MG63 (cell line): ENCODE results near the gene PNLIPRP2. TPM values are rescaled to one million over a fixed set of nuclear protein-coding genes. Genes with fewer than 3 reads are reported as not detected.

ENCODE experiments used
- DNase-seq: peaks from one replicate; pipeline ENCODE4 v3.0.0-alpha.2; 2020
- H3K27me3 ChIP-seq: fragments of 250-450 bp; sonication (Bioruptor Pico); 2 replicates; pipeline ENCODE4 v1.5.1; 2020; ENCODE audit warnings: mild to moderate bottlenecking, moderate library complexity
- H3K36me3 ChIP-seq: fragments of 250-450 bp; sonication (Bioruptor Pico); 2 replicates; pipeline ENCODE4 v1.5.1; 2020; ENCODE audit warnings: mild to moderate bottlenecking, moderate library complexity
- H3K4me3 ChIP-seq: fragments of 250-450 bp; sonication (Bioruptor Pico); 2 replicates; pipeline ENCODE4 v1.5.1; 2020; ENCODE audit warnings: mild to moderate bottlenecking, moderate library complexity
- H3K9me3 ChIP-seq: fragments of 250-450 bp; sonication (Bioruptor Pico); 2 replicates; pipeline ENCODE4 v1.5.1; 2020; ENCODE audit warnings: mild to moderate bottlenecking, moderate library complexity
- total RNA-seq: library from RNA; depleted of rRNA; stranded (reverse); fragments of >200 nt; shearing (Covaris generic); gene quantifications from 2 replicates; pipeline ENCODE4 v1.2.3, GENCODE V29; 2014; ENCODE audit warnings: low replicate concordance

PNLIPRP2 gene
- total RNA-seq, 1 experiment from 2014 or later: not detected

- no peaks in the 10 kb centered on the region for H3K9me3 ChIP-seq
- H3K27me3 ChIP-seq: no peaks in the 10 kb centered on the region
- H3K36me3 ChIP-seq: no peaks in the 10 kb centered on the region
- H3K4me3 ChIP-seq: no peak overlapping the region
- DNase-seq: no peak
These were observed 12.5 kb downstream of the PNLIPRP2 start for GRCh38 chr10:116633216-116633600.

DNA sequence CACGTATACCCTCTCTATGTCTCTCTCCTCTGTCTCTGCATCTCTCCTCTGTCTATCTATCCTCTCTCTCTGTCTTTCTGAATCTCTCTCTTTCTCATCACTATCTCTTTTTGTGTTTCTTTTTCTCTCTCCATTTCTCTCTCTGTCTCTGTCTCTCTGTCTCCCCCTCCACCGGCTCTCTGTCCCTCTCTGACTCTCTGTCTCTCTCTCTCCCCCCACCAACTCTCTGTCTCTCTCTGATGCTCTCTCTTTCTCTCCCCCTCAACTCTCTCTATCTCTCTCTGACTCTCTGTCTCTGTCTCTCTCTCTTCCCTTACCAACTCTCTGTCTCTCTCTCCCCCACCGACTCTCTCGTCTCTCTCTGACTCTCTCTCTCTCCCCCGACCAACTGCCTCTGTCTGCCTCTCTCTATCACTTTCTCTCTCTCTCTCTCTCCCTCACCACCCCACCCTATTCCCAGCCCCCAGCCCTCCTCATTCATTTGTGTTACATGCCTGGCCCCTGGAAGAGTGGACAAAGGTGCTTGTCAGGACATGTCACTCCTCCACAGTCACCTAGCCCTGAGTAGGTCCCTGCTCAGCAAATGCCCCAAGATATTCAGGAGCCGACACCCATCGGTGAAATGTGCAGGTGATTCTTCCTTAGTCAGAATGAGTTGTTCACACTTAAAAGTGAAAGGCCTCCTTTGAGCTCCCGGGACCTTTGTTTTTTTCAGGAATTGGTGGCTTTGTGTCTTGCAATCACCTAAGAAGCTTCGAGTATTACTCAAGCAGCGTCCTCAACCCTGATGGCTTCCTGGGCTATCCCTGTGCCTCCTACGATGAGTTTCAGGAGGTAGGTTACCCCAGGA, 13.6 kb downstream of the PNLIPRP2 start:
- H3K9me3 ChIP-seq: no peaks in the 10 kb centered on the region
- H3K27me3 ChIP-seq: no peaks in the 10 kb centered on the region
- no peaks in the 10 kb centered on the region for H3K36me3 ChIP-seq
- no peak for DNase-seq
- no peak overlapping the region for H3K4me3 ChIP-seq

DNA sequence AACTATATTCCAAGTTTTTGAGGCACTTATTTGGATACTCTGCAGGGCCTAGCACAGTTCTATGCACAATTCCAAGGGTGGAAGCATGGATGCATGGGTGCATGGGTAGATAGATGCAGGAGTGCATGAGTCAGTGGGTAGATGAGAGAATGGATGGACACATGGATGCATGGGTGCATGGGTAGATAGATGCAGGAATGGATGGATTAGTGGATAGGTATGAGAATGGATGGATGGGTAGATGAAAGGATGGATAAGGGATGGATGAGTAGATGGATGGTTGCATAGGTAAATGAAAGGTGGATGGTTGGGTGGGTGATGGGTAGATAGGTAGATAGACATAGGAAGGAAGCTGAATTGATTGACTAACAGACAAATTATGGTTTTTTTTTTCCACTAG, 15.6 kb downstream of the PNLIPRP2 start:
- Histone ChIP-seq H3K9me3 (no peaks in the 10 kb centered on the region; the same call in 1 of the 2 replicates), H3K4me3 (no peak overlapping the region), H3K27me3 (no peaks in the 10 kb centered on the region; the same call in none of the 2 replicates), H3K36me3 (no peaks in the 10 kb centered on the region)
- no peak for DNase-seq

DNA sequence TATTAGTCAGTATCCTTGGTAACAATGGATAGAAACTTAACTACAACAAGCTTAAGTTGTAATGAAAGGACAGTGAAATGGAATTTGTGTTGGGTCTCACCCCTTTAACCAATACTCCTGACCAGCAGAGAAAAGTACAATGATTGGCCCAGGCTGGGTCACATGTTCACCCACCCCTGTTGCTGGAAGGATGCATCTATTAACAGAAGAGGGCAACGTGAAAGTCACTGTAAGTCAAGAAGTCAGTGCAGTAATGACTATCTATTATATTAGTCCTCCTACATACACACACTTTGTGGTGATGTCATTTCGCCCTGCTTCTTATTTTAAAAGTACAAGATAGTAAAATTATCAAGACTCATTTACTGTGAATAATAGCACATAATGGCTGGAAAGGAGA, 16.2 kb downstream of the PNLIPRP2 start:
- Histone ChIP-seq H3K9me3 (no peaks in the 10 kb centered on the region; the same call in 1 of the 2 replicates), H3K36me3 (no peaks in the 10 kb centered on the region), H3K4me3 (no peak overlapping the region), H3K27me3 (no peaks in the 10 kb centered on the region; the same call in none of the 2 replicates)
- no peak for DNase-seq

DNA sequence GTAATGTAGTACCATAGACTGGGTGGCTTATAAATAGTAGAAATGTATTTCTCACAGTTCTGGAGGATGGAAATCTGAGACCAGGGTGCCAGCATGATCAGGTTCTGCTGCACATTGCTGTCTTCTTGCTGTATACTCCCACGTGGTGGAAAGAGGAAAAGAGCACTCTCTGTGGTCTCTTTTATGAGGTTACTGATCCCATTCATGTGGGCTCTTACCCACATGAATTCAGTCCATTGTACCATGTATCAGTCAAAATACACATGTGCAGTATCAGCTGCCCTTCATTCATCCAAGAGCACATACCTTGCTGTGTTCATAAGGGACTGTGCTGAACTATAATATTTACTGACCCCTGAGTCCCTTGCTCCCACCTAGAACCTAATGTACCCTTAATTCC, 17.1 kb downstream of the PNLIPRP2 start:
- DNase-seq: no peak
- Histone ChIP-seq H3K27me3 (no peaks in the 10 kb centered on the region; the same call in none of the 2 replicates), H3K4me3 (no peak overlapping the region), H3K9me3 (no peaks in the 10 kb centered on the region; the same call in 1 of the 2 replicates), H3K36me3 (no peaks in the 10 kb centered on the region)

GRCh38 chr10:116646502-116646901, 25.7 kb downstream of the PNLIPRP2 start:
- no peaks in the 10 kb centered on the region; the same call in 1 of the 2 replicates for H3K9me3 ChIP-seq
- DNase-seq: no peak

DNA sequence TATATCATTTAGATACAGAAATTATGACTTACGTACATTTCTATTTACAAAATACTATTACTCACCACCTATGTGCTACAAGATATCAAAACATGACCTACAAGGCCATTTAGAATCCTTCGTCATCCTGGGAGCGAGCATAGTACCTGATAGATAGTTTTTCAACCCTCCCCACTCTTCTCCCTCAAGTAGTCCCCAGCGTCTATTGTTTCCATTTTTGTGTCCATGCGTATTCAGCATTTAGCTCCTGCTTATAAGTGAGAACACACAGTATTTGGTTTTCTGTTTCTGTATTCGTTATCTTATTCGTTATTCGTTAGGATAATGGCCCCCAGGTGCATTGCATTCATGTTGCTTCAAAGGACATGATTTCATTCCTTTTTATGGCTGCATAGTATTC, 28.1 kb downstream of the PNLIPRP2 start:
- Histone ChIP-seq H3K4me3 (no peak overlapping the region), H3K27me3 (no peaks in the 10 kb centered on the region)
- no peak for DNase-seq

More at GRCh38 chr10:116646502-116646901, 25.7 kb downstream of the PNLIPRP2 start:
- H3K4me3 ChIP-seq: no peak overlapping the region
- no peaks in the 10 kb centered on the region for H3K27me3 ChIP-seq
- H3K36me3 ChIP-seq: no peaks in the 10 kb centered on the region

DNA sequence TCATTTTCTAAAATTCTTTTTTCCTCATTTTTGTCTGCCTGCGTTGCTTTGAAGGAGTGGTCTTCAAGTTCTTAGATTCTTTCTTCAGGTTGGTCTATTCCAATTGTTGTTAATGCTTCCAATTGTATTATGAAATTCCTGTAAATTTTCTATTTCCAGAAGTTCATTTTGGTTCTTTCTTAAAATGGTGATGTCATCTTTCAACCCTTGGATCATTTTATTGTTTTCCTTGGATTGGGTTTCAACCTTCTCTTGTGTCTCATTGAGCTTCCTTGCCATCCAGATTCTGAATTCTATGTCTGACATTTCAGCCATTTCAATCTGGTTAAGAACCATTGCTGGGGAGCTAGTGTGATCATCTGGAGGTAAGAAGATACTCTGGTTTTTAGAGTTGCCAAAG, 33.1 kb downstream of the PNLIPRP2 start:
- DNase-seq: no peak
- H3K9me3 ChIP-seq: peaks cover 4% of the 10 kb centered on the region
- no peak overlapping the region for H3K4me3 ChIP-seq
- no peaks in the 10 kb centered on the region for H3K27me3 ChIP-seq
- no peaks in the 10 kb centered on the region for H3K36me3 ChIP-seq

More for the DNA sequence above, 28.1 kb downstream of the PNLIPRP2 start:
- peaks cover 4% of the 10 kb centered on the region for H3K9me3 ChIP-seq
- H3K36me3 ChIP-seq: no peaks in the 10 kb centered on the region

- Histone ChIP-seq H3K9me3 (peaks cover 4% of the 10 kb centered on the region), H3K36me3 (no peaks in the 10 kb centered on the region), H3K4me3 (no peak overlapping the region), H3K27me3 (no peaks in the 10 kb centered on the region)
- DNase-seq: no peak
These were observed 34.1 kb downstream of the PNLIPRP2 start for GRCh38 chr10:116654816-116655215.

DNA sequence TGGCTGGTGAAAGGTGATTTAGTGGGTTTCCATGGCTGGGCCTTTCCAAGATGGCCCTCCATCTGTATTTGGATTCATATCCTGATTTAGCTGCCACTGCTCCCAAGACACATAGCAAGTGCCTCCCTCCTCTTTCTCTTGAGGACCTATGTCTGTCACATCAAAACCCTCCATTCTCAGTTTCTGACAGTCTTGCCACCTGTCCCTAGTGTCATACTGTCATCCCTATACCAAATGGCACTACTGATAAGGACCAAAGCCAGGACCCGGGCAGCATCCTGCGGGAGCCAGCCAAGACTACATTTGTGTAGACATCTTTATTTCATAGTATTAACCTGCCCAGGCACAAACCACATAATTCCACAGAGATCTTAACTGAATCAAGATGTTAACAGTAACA, 34.8 kb downstream of the PNLIPRP2 start:
- Histone ChIP-seq H3K4me3 (no peak overlapping the region), H3K27me3 (no peaks in the 10 kb centered on the region), H3K9me3 (peaks cover 4% of the 10 kb centered on the region), H3K36me3 (no peaks in the 10 kb centered on the region)
- DNase-seq: no peak

- Histone ChIP-seq H3K27me3 (no peaks in the 10 kb centered on the region), H3K4me3 (no peak overlapping the region)
These were observed 35.3 kb downstream of the PNLIPRP2 start for GRCh38 chr10:116656044-116656443.

DNA sequence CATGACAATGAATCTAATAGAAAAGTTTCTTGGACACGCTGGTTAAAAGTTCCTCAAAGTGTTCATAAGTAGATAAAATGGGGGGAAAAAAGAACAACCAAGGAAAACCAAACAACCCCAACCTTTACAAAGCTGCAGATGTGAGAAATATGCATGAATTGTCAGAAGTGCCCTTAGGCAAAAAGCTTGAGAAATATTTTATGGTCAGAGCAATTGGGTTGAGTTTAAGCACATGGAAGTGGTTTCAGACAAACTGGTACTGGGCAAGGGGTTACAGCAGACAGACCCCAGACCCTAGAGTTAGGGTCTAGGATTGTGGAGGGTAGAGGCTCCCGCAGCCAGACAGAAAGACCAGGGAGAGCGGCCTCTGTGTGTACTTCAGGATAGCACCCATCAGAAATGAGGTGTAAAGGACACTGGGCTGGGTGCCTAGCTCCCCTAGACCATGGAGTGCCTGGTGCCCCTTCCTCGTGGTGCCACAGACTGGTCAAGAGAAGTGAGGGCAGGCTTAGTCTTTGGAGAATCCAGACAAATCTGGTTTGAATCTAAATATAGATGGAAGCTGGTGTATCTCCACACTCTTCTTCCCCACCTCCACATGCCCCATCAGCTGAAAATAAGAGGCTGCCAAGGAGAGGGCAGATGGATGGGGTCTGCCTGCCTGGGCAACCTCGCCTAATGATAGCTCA, 37.3 kb downstream of the PNLIPRP2 start:
- Histone ChIP-seq H3K36me3 (no peaks in the 10 kb centered on the region), H3K27me3 (no peaks in the 10 kb centered on the region), H3K9me3 (no peaks in the 10 kb centered on the region), H3K4me3 (no peak overlapping the region)
- DNase-seq: no peak

More at GRCh38 chr10:116656044-116656443, 35.3 kb downstream of the PNLIPRP2 start:
- Histone ChIP-seq H3K9me3 (peaks cover 4% of the 10 kb centered on the region), H3K36me3 (no peaks in the 10 kb centered on the region)
- no peak for DNase-seq

DNA sequence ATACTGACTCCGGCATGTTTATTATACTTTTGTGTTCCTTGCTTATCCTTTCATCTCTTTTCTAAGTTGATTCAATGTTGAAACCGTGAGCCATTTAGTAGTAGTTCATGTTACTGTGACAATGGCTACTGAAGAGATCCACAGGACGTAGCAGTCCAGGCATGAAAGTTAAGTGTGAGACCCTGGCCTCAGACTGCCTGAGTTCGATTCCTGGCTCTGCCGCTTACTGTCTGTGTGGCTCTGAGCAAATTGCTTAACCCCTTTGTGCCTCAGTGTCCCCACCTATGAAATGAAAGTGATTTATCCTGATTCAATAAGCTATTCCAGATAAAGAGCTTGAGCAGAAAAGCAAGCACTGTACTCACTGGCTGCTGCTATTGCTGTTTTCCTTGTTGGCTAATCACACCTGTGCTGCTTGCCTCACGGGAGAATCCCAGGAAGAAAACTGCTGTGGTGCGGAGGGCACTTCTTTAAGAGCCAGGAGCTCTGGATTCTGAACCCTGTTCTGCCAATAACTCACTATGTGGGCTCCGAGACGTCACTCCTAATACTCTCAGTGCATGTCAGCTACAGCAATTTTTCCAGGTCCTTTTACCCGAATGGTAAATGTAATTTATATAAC, 38.4 kb downstream of the PNLIPRP2 start:
- H3K4me3 ChIP-seq: no peak overlapping the region
- DNase-seq: no peak
- no peaks in the 10 kb centered on the region for H3K27me3 ChIP-seq

GRCh38 chr10:116660860-116661259, 40.1 kb downstream of the PNLIPRP2 start:
- Histone ChIP-seq H3K27me3 (no peaks in the 10 kb centered on the region), H3K36me3 (no peaks in the 10 kb centered on the region), H3K9me3 (no peaks in the 10 kb centered on the region), H3K4me3 (no peak overlapping the region)
- no peak for DNase-seq

More for the DNA sequence above, 38.4 kb downstream of the PNLIPRP2 start:
- no peaks in the 10 kb centered on the region for H3K9me3 ChIP-seq
- no peaks in the 10 kb centered on the region for H3K36me3 ChIP-seq

DNA sequence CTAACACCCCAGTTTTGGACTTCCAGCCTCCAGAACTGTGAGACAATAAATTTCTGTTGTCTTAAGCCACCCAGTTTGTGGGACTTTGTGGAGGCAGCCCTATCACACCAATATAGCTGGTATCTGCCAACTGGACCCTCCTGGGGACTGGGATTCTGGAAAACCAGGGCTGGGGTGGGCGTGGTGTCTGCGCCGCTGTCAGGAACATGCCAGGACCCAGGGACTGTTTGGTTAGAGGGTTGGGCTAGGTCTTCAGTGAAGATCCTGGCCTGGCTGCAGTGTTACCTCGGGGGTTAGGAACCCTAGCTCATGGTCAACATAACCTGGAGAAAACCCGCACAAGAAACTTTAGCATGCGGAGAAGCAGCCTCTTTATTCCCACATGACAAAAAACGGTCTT, 42.6 kb downstream of the PNLIPRP2 start:
- DNase-seq: no peak
- H3K4me3 ChIP-seq: no peak overlapping the region
- no peaks in the 10 kb centered on the region for H3K9me3 ChIP-seq
- H3K36me3 ChIP-seq: no peaks in the 10 kb centered on the region
- H3K27me3 ChIP-seq: no peaks in the 10 kb centered on the region

DNA sequence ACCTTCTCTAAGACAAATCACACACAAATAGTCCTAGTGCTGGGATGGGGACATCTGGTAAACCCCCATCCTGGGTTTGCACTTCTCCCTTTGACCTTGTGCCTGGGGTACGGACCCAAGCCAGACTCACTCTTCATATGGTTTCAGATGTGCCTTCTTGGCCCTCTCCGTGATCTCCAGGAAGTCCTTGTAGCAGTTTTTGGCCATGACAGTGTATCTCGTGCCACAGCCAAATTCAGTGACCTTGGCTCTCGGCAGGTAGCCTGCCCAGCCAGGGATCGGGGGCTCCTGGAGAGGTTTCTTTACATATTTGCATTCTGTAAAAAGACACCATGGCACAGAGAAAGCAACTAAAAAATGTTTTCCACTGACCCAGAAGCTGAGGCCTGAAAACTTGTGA, 43.9 kb downstream of the PNLIPRP2 start:
- no peak for DNase-seq
- Histone ChIP-seq H3K9me3 (no peaks in the 10 kb centered on the region), H3K36me3 (no peaks in the 10 kb centered on the region), H3K4me3 (no peak overlapping the region), H3K27me3 (no peaks in the 10 kb centered on the region)

DNA sequence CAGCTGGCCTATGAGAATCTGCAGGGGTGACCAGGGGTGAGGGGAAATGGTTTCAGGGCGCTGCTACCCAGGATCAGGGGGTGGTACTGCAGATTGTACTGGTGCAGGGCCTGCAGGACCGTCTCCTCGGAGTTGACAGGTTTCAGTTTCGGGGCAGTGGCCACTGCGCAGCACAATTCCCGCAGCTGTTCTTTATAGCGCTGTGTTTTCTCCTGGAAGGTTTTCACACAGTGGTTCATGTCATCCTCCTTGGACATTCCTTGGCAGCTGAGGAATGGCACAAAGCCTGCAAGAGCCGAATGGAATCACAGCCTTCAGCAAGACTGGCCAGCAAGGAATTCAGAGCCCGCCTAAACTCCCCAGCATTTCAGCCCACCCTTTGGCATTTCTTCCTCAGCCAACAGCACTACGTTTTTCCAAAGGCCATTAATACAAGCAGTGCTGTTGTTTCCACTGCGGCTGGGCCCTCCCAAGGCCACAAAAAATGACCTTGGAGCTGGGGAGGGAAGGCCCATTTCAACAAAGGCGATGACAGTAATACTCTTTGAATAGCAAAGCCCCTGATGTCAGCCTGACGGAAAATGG, 44.9 kb downstream of the PNLIPRP2 start:
- no peak overlapping the region for H3K4me3 ChIP-seq
- DNase-seq: peak; percentile 42
- no peaks in the 10 kb centered on the region for H3K36me3 ChIP-seq
- no peaks in the 10 kb centered on the region for H3K27me3 ChIP-seq
- no peaks in the 10 kb centered on the region for H3K9me3 ChIP-seq
